Stomach (tissue), 4 donors: ENCODE measurements around the gene BPIFB1.

ENCODE experiments used
- POLR2A ChIP-seq, 4 donors: fragments of 450-650 bp; IDR thresholded peaks; one replicate each; pipeline ENCODE4 v1.6.1; 2016; ENCODE audit warnings: antibody characterized with exemption in 4 of 4, control low read depth in 2 of 4, mild to moderate bottlenecking in 1 of 4, moderate library complexity in 1 of 4
- POLR2AphosphoS5 ChIP-seq, 3 donors: sonication (generic); formaldehyde crosslinking; IDR thresholded peaks; one replicate each; pipeline ENCODE4 v1.6.1; 2016; ENCODE audit warnings: antibody characterized with exemption in 3 of 3
- TF ChIP-seq, protein P1 (sequence below), 7 experiments: fragments of 450-650 bp in 4 of 7; fragments of 200-600 bp in 3 of 7; sonication (generic) in 3 of 7; IDR thresholded peaks; one replicate each; pipeline ENCODE4 v1.5.1; 2016 to 2019; ENCODE audit warnings: antibody characterized with exemption in 7 of 7, control low read depth in 2 of 7, mild to moderate bottlenecking in 1 of 7

- TF ChIP-seq, protein P1, sequence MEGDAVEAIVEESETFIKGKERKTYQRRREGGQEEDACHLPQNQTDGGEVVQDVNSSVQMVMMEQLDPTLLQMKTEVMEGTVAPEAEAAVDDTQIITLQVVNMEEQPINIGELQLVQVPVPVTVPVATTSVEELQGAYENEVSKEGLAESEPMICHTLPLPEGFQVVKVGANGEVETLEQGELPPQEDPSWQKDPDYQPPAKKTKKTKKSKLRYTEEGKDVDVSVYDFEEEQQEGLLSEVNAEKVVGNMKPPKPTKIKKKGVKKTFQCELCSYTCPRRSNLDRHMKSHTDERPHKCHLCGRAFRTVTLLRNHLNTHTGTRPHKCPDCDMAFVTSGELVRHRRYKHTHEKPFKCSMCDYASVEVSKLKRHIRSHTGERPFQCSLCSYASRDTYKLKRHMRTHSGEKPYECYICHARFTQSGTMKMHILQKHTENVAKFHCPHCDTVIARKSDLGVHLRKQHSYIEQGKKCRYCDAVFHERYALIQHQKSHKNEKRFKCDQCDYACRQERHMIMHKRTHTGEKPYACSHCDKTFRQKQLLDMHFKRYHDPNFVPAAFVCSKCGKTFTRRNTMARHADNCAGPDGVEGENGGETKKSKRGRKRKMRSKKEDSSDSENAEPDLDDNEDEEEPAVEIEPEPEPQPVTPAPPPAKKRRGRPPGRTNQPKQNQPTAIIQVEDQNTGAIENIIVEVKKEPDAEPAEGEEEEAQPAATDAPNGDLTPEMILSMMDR (IDR thresholded peaks at IDR 0.05), result no peak
- TF ChIP-seq POLR2AphosphoS5 (IDR thresholded peaks at IDR 0.05) (no peak), POLR2A (IDR thresholded peaks at IDR 0.05) (no peak)
Measured at GRCh38 chr20:33234050-33234449, 49.0 kb upstream of the BPIFB1 start.
